ENCODE measurements around the gene KLHL29.

- TF ChIP-seq POLR2A (IDR thresholded peaks at IDR 0.05): no peak
- TF ChIP-seq CTCF (IDR thresholded peaks at IDR 0.05): no peak
These were observed 3.5 kb upstream of the KLHL29 start for GRCh38 chr2:23381485-23381884.
